ENCODE data around the gene GPR50. TPM values are rescaled to one million over a fixed set of nuclear protein-coding genes. Genes with fewer than 3 reads are reported as not detected.

The GPR50 gene
- total and polyA plus RNA-seq, 10 of the 15 experiments (the other 5 are each of a cell fraction or from before 2014, with no cell fraction given), result 0.03 to 0.08 (median 0.04) TPM; not detected in 7

DNA sequence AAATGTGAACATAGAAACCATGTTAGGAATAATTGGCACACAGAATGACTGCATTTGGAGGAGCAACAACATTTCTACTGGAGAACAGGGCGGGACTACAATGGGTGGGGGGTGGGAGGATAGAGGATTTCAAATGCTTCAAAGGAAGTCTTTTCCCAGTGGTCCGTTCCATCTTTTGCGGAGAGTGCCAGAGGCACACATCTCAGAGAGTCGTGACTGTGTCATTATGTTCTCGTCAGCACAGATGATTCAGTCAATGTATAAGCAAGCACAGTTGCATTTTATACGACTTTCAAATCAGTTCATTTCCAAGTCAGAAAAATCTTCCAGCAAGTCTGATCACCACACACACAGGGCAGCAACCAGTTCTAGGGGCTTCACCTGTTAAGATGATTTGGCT is 22.7 kb upstream of the GPR50 start (continued):
- TF ChIP-seq STAT3 (IDR thresholded peaks at IDR 0.05; ENCODE audit: low read depth, low read length), result no peak
- TF ChIP-seq, protein P1, sequence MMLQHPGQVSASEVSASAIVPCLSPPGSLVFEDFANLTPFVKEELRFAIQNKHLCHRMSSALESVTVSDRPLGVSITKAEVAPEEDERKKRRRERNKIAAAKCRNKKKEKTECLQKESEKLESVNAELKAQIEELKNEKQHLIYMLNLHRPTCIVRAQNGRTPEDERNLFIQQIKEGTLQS (IDR thresholded peaks at IDR 0.05; ENCODE audit: borderline replicate concordance, extremely low read depth, low read depth, low read length), result no peak
- TF ChIP-seq, protein P2, sequence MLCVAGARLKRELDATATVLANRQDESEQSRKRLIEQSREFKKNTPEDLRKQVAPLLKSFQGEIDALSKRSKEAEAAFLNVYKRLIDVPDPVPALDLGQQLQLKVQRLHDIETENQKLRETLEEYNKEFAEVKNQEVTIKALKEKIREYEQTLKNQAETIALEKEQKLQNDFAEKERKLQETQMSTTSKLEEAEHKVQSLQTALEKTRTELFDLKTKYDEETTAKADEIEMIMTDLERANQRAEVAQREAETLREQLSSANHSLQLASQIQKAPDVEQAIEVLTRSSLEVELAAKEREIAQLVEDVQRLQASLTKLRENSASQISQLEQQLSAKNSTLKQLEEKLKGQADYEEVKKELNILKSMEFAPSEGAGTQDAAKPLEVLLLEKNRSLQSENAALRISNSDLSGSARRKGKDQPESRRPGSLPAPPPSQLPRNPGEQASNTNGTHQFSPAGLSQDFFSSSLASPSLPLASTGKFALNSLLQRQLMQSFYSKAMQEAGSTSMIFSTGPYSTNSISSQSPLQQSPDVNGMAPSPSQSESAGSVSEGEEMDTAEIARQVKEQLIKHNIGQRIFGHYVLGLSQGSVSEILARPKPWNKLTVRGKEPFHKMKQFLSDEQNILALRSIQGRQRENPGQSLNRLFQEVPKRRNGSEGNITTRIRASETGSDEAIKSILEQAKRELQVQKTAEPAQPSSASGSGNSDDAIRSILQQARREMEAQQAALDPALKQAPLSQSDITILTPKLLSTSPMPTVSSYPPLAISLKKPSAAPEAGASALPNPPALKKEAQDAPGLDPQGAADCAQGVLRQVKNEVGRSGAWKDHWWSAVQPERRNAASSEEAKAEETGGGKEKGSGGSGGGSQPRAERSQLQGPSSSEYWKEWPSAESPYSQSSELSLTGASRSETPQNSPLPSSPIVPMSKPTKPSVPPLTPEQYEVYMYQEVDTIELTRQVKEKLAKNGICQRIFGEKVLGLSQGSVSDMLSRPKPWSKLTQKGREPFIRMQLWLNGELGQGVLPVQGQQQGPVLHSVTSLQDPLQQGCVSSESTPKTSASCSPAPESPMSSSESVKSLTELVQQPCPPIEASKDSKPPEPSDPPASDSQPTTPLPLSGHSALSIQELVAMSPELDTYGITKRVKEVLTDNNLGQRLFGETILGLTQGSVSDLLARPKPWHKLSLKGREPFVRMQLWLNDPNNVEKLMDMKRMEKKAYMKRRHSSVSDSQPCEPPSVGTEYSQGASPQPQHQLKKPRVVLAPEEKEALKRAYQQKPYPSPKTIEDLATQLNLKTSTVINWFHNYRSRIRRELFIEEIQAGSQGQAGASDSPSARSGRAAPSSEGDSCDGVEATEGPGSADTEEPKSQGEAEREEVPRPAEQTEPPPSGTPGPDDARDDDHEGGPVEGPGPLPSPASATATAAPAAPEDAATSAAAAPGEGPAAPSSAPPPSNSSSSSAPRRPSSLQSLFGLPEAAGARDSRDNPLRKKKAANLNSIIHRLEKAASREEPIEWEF (IDR thresholded peaks at IDR 0.05; ENCODE audit: insufficient replicate concordance, low read depth, low read length), result no peak

DNA sequence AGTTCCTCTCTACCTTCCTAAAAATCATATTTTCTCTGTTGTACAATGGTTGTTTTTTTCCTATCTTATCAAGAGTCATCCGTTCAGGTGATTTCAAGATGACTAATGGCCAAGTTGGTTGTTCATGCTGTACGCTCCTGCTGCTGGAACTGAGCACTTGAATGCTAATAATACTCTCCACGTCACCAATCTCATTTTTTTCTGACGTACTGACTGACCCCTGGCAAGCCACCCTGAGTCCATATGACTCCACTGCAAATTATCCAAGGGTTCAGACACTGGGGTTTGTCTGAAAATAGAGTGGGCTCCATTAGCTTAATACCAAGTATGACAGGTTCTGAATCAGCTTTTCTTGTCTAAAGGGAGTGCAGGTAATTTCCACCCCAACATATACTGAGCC is 21.1 kb upstream of the GPR50 start:
- in situ Hi-C loops (cut with MboI), result loop anchor here (10.0 kb wide), 1 partner anchor 340 kb away; no protein-coding TSS in a partner anchor
- H3K27ac ChIP-seq (ENCODE audit: control insufficient read depth, insufficient read depth), result no peak overlapping the region
- no peaks in the 10 kb centered on the region for H4K20me1 ChIP-seq (ENCODE audit: control insufficient read depth, insufficient read depth)
- ChIA-PET RAD21 (ENCODE audit: unreplicated experiment) (no interaction called here), POLR2A (no interaction called here), SMC1A (ENCODE audit: uncharacterized antibody, unreplicated experiment) (interaction anchor here (0.7 kb wide), 1 partner anchor 204 kb away, joined by 3 read pairs; no protein-coding TSS in a partner anchor), CTCF (interaction anchor here (1.7 kb wide), 1 partner anchor 9 kb away, joined by 4 read pairs; no protein-coding TSS in a partner anchor)
- intact Hi-C loops (cut with micrococcal nuclease; ENCODE audit: unreplicated experiment), result no loop called here
- H3K79me2 ChIP-seq (ENCODE audit: control insufficient read depth, insufficient read depth, low read length), result no peaks in the 10 kb centered on the region
- BruUV-seq (replicated peaks), result no TSS peak
- H3K4me2 ChIP-seq (ENCODE audit: control insufficient read depth, insufficient read depth), result no peak overlapping the region
- no peak for FAIRE-seq
- no peak for DNase-seq (ENCODE audit: low read depth, low spot score)
- no peak for ATAC-seq
- 9% methylated on average over 4 of the region's 4 CpGs for WGBS (ENCODE audit: insufficient coverage, insufficient replicate concordance, low lambda C conversion rate, missing lambda C conversion rate)
- no peaks in the 10 kb centered on the region for H3K27me3 ChIP-seq (replicated peaks in 1 of 2; ENCODE audit: control insufficient read depth in 2 of 2, insufficient read depth in 2 of 2, low read length in 1 of 2)
- H3K36me3 ChIP-seq (ENCODE audit: control insufficient read depth in 2 of 2, insufficient read depth in 2 of 2, low read length in 1 of 2), result no peaks in the 10 kb centered on the region
- H3K9me3 ChIP-seq (replicated peaks; ENCODE audit: control insufficient read depth, insufficient read depth, low read length), result no peaks in the 10 kb centered on the region
- H3K4me3 ChIP-seq, result no peak overlapping the region
- no peak overlapping the region for H3K9ac ChIP-seq (ENCODE audit: control insufficient read depth, insufficient read depth, low read length)
- H2AFZ ChIP-seq (ENCODE audit: control insufficient read depth, low read depth, low read length), result no peak overlapping the region
- no peaks in the 10 kb centered on the region for H3K4me1 ChIP-seq (ENCODE audit: control insufficient read depth, insufficient read depth, low read length)
- TF ChIP-seq MTA2 (IDR thresholded peaks at IDR 0.05; ENCODE audit: low read depth) (no peak), SIX5 (IDR thresholded peaks at IDR 0.05; ENCODE audit: low read depth, low read length, severe bottlenecking) (no peak), PML (IDR thresholded peaks at IDR 0.05; ENCODE audit: low read length) (no peak), IKZF1 (conservative IDR thresholded peaks at IDR 0.05) (no peak), ZNF384 (IDR thresholded peaks at IDR 0.05; ENCODE audit: borderline replicate concordance, low read depth, low read length) (no peak)
- TF ChIP-seq, protein P3, sequence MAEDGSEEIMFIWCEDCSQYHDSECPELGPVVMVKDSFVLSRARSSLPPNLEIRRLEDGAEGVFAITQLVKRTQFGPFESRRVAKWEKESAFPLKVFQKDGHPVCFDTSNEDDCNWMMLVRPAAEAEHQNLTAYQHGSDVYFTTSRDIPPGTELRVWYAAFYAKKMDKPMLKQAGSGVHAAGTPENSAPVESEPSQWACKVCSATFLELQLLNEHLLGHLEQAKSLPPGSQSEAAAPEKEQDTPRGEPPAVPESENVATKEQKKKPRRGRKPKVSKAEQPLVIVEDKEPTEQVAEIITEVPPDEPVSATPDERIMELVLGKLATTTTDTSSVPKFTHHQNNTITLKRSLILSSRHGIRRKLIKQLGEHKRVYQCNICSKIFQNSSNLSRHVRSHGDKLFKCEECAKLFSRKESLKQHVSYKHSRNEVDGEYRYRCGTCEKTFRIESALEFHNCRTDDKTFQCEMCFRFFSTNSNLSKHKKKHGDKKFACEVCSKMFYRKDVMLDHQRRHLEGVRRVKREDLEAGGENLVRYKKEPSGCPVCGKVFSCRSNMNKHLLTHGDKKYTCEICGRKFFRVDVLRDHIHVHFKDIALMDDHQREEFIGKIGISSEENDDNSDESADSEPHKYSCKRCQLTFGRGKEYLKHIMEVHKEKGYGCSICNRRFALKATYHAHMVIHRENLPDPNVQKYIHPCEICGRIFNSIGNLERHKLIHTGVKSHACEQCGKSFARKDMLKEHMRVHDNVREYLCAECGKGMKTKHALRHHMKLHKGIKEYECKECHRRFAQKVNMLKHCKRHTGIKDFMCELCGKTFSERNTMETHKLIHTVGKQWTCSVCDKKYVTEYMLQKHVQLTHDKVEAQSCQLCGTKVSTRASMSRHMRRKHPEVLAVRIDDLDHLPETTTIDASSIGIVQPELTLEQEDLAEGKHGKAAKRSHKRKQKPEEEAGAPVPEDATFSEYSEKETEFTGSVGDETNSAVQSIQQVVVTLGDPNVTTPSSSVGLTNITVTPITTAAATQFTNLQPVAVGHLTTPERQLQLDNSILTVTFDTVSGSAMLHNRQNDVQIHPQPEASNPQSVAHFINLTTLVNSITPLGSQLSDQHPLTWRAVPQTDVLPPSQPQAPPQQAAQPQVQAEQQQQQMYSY (CRISPR knock-in tag; IDR thresholded peaks at IDR 0.05), result no peak
